GM12873 (cell line): Measurements from ENCODE around the gene GNAO1.

Source experiments
- TF ChIP-seq, protein P1 (sequence below): IDR thresholded peaks from 2 replicates; pipeline ENCODE4 v1.5.1; 2012; ENCODE audit warnings: low read depth, mild to moderate bottlenecking, moderate library complexity, low read length, control low read depth; ENCODE audit not compliant: insufficient read depth; ENCODE audit errors: missing control alignments

GNAO1 gene

DNA sequence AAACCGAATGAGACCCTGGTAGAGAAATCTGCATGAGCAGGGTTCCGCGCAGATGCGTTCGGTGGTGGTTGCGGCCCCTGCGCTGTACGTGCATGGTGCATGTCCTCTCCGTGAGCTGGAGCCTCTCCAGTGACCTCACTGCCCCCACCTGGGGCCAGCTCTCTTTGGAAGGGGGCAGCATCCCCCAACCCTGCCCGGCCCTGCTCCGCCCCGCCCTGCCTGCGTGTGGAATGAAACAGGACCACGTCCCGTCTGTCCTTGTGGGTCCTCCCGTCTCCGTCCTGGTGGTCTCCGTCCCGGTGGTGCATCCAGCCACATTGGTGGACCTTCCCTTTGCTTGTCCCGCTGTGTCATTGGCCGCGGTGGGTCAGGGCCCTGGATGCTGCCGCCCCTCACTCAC, 149.1 kb downstream of the GNAO1 start:
- TF ChIP-seq, protein P1, sequence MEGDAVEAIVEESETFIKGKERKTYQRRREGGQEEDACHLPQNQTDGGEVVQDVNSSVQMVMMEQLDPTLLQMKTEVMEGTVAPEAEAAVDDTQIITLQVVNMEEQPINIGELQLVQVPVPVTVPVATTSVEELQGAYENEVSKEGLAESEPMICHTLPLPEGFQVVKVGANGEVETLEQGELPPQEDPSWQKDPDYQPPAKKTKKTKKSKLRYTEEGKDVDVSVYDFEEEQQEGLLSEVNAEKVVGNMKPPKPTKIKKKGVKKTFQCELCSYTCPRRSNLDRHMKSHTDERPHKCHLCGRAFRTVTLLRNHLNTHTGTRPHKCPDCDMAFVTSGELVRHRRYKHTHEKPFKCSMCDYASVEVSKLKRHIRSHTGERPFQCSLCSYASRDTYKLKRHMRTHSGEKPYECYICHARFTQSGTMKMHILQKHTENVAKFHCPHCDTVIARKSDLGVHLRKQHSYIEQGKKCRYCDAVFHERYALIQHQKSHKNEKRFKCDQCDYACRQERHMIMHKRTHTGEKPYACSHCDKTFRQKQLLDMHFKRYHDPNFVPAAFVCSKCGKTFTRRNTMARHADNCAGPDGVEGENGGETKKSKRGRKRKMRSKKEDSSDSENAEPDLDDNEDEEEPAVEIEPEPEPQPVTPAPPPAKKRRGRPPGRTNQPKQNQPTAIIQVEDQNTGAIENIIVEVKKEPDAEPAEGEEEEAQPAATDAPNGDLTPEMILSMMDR, result no peak

DNA sequence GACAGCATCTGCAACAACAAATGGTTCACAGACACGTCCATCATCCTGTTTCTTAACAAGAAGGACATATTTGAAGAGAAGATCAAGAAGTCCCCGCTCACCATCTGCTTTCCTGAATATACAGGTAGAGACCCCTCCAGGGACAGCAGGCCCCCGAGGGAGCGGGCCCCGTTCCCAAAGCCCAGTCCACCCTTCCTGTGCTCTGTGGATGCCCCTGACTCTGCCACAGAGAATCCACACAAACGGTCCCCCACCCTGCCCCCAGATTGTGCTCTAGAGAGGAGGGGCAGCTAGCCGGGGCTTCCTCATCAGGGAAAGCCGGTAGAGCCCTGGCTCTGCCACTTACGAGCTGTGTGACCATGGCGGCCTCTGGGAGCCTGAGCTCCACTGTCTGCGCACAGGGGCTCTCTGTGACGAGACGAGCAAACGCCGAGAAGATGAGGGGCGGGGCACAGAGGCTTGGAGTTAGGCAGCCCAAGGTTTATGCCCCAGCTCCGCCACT, 149.6 kb downstream of the GNAO1 start:
- TF ChIP-seq, protein P1, result no peak

DNA sequence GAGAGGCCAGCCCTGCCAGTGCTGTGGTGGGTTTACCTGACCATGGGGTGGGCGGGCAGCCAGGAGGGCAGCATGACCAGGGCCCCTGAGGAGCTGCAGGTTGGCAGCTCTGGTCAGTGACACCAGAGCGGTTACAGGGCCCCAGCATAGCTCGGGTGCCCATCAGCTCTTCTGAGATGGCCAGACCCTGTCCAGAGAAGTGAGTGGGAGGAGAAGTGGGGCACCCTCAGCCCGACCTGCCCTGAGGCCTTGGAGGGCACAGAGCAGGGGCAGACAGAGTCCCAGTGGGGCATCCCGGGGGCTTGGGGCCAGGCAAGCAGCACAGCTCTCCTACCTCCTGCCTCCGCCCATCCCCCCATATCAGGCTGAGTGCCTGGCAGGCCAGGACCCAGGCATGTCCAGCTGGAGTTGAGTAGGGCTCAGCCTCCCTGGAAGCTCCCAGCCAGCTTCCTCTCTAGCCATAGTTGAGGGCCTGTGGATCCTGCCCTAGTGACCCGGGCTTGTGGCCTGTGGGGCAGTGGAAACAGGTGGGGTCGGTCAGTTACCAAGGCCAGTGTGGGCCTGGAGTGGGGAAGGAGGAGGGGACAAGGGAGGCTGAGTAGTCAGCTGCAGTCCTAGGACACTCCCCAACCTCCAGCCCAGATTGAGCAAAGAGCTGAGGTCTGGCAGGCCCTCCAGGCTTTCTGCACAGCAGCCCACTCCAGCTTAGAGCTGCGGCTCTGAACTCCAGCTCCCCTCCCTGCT, 150.5 kb downstream of the GNAO1 start:
- TF ChIP-seq, protein P1, result no peak

DNA sequence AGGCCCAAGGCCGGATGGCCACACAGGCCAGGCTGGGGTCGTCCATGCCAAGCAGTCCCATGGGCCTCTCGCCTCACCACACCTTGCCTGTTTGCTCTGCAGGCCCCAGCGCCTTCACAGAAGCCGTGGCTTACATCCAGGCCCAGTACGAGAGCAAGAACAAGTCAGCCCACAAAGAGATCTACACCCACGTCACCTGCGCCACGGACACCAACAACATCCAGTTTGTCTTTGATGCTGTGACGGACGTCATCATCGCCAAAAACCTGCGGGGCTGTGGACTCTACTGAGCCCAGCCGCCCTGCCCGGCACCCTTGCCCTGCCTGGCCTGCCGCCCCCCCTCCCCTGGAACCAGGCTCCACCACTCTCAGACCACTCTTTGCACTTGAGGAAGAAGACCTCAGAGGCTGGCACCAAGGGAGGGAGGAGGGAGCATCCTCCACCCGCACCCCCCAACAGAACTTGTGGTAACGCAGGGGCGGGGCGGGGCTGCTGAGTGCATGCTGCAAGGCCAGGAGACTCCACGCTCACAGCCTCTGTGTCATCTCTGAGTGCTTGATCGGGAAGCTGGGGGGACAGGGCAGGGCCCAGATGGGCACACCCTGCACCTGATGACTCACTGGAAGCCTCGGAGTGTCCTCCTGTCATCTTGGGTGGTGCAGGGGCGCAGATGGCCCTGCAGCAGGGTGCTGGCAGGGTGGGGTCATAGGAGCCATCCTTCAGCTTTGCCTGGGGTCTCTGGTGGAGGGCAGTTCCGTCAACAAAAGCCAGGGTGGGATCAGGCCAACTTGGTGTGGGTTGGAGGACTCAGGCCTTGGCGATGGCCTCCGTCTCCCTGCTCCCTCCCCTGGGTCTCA, 152.6 kb downstream of the GNAO1 start:
- TF ChIP-seq, protein P1, result no peak

DNA sequence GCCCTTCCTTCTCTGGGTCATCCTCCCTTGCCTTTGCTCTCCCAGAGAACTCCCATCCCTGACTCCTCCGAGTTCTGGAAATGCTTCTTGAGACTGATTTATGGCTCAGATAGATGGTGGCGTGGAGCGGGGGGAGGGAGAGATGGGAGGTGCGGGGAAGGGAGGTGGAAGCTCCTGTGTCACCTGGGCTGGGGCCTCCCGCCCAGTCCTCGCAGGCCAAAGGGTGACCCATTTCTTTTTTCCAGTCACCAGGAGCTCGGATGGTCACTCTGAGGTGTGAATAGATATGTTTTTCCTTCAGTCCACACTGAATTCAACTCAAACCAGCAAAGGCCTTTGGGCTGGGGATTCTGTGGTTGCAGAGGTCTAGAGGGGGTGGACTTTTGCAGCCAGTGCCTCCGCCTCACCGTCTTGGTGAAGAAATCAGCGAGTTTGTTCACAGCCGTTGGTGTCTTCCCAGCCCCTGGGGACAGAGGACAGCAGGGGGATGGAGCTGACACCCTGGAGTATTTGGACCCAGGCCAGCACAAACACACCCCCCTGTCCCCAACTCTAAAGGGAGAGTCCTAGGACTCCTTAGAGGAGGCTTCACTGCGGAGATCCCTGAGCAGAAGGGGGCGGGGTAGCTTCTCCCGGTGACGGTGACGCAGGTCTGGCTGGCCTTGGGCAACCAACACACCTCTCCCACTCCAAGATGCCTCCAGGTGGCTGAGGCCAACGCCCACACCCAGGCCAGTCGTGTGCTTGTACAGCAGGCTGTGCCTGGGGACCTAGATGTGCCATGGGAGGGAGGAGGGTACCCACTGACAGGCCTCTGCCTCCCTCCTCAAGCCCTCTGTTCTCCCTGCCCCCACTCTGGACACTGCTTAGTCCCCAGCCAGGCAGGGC, 153.5 kb downstream of the GNAO1 start:
- TF ChIP-seq, protein P1, result no peak

DNA sequence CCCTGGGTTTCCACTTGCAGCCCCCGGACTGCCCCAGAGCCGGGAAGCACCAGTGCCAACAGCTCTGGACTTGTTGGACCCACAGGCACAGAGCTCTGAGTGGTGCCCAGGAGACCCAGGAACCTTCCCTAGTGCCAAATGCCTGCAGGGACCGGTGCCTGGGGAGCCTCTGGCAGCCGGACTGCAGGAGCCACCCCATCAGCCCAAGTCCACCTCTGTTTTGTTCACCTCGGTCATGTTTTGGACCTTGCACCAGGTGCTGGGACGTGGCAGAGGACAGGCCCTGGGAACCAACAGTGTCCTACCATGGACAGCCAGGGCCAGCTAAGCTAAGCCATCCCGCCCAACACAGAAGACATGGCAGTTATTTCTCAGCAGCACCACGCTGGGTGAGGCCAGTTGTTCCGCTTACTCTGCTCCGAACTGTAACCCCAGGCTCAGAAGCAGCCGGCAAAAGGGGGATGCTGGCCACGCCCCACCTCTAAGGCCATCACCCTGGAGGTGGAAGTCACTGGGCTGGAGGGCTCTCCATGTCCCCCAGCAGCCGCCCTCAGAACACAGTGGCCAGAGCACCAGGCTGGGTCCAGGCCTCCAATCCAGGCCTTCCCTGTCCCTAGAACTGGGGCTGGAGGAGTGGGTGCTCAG, 154.2 kb downstream of the GNAO1 start:
- TF ChIP-seq, protein P1, result no peak
